K562 (cell line): ENCODE data around the gene S1PR1. TPM values are rescaled to one million over a fixed set of nuclear protein-coding genes. Genes with fewer than 3 reads are reported as not detected.

Experiments
- C11orf30 ChIP-seq: fragments of 450-650 bp; IDR thresholded peaks from 2 replicates; pipeline ENCODE4 v1.6.1; 2016; ENCODE audit warnings: low read depth, mild to moderate bottlenecking
- CSDE1 ChIP-seq, 2 experiments: fragments of 450-650 bp; IDR thresholded peaks; 2 replicates each; pipeline ENCODE4 v1.6.1; 2016; ENCODE audit warnings: mild to moderate bottlenecking in 1 of 2
- CXXC5 ChIP-seq: fragments of 250-450 bp; sonication (Bioruptor Pico); IDR thresholded peaks from 2 replicates; pipeline ENCODE4 v1.8.0; 2022; ENCODE audit warnings: inconsistent platforms, mild to moderate bottlenecking, moderate library complexity
- DPF2 ChIP-seq: fragments of 450-650 bp; IDR thresholded peaks from 2 replicates; pipeline ENCODE4 v1.6.1; 2016
- EHMT2 ChIP-seq: fragments of 450-650 bp; IDR thresholded peaks from 2 replicates; pipeline ENCODE4 v1.6.1; 2018; ENCODE audit warnings: antibody characterized with exemption
- GABPB1 ChIP-seq: sonication (generic); formaldehyde crosslinking; IDR thresholded peaks from 2 replicates; pipeline ENCODE4 v1.8.0; 2022; ENCODE audit warnings: mild to moderate bottlenecking, missing genetic modification reagents
- GTF2A2 ChIP-seq: IDR thresholded peaks from 2 replicates; pipeline ENCODE4 v1.6.1; 2016; ENCODE audit warnings: mild to moderate bottlenecking, missing genetic modification characterization, missing compliant biosample characterization
- HNRNPLL ChIP-seq: fragments of 200-400 bp; formaldehyde crosslinking; IDR thresholded peaks from 2 replicates; pipeline ENCODE4 v1.6.1; 2017; ENCODE audit warnings: low read length, low read depth, mild to moderate bottlenecking; ENCODE audit not compliant: poor library complexity, severe bottlenecking
- KLF10 ChIP-seq: fragments of 250-450 bp; sonication (Bioruptor Pico); IDR thresholded peaks from 2 replicates; pipeline ENCODE4 v1.6.1; 2021; ENCODE audit warnings: matching md5 sums
- MBD2 ChIP-seq: sonication (generic); IDR thresholded peaks from 2 replicates; pipeline ENCODE4 v1.6.1; 2016; ENCODE audit warnings: low read depth, borderline replicate concordance
- MTA1 ChIP-seq: fragments of 450-650 bp; IDR thresholded peaks from 2 replicates; pipeline ENCODE4 v1.6.1; 2017; ENCODE audit warnings: borderline replicate concordance
- NCOR1 ChIP-seq: fragments of 450-650 bp; IDR thresholded peaks from 2 replicates; pipeline ENCODE4 v1.6.1; 2016; ENCODE audit warnings: mild to moderate bottlenecking, moderate library complexity
- NR2C1 ChIP-seq, 2 experiments: fragments of 450-650 bp; IDR thresholded peaks; 2 replicates each; pipeline ENCODE4 v1.6.1; 2017; ENCODE audit warnings: mild to moderate bottlenecking in 2 of 2, antibody characterized with exemption in 1 of 2, inconsistent platforms in 1 of 2, missing compliant biosample characterization in 1 of 2, missing genetic modification characterization in 1 of 2
- PCBP1 ChIP-seq: fragments of 200-400 bp; formaldehyde crosslinking; IDR thresholded peaks from 2 replicates; pipeline ENCODE4 v1.6.1; 2018; ENCODE audit warnings: mild to moderate bottlenecking, low read depth, low read length; ENCODE audit not compliant: poor library complexity, severe bottlenecking
- ZNF134 ChIP-seq: fragments of 250-450 bp; sonication (Bioruptor Pico); conservative IDR thresholded peaks from 2 replicates; pipeline ENCODE4 v1.4.0; 2020
- ZNF778 ChIP-seq: fragments of 450-650 bp; formaldehyde crosslinking; IDR thresholded peaks from 2 replicates; pipeline ENCODE4 v1.4.0; 2020; ENCODE audit warnings: mild to moderate bottlenecking, moderate library complexity
- polyA plus RNA-seq, 8 experiments: library from polyadenylated mRNA; depleted of rRNA in 4 of 8; stranded (reverse) in 5 of 8; unstranded in 3 of 8; fragments of >200 nt; fragmentation: Nextera tagmentation in 2 of 8; fragmentation: Illumina TruSeq in 1 of 8; extraction: Ambion mirVana in 2 of 8; extraction: Trizol in 1 of 8; gene quantifications; 2 replicates each; pipeline versions ENCODE4 v1.2.1 to v1.2.3, GENCODE V29; 2011 to 2014; ENCODE audit warnings: inconsistent platforms in 1 of 8, missing spikeins in 1 of 8
- total RNA-seq, 7 experiments: library from RNA; depleted of rRNA in 6 of 7; stranded (reverse); fragments of >200 nt in 6 of 7; fragmentation: Illumina TruSeq in 2 of 7; extraction: Trizol in 2 of 7; gene quantifications; 2 replicates each; pipeline versions ENCODE4 v1.2.1 to v1.2.3, GENCODE V29; 2011 to 2021; ENCODE audit warnings: low replicate concordance in 1 of 7
- TF ChIP-seq, protein P1 (sequence below): fragments of 450-650 bp; IDR thresholded peaks from 2 replicates; pipeline ENCODE4 v1.6.1; 2016; ENCODE audit warnings: low read depth, mild to moderate bottlenecking, moderate library complexity
- TF ChIP-seq, protein P2 (sequence below): sonication (generic); formaldehyde crosslinking; IDR thresholded peaks from 2 replicates; pipeline ENCODE4 v1.8.1; 2023; ENCODE audit warnings: mild to moderate bottlenecking, missing genetic modification reagents
- TF ChIP-seq, protein P3 (sequence below): sonication (generic); formaldehyde crosslinking; IDR thresholded peaks from 2 replicates; pipeline ENCODE4 v1.8.0; 2022; ENCODE audit warnings: missing genetic modification reagents, mild to moderate bottlenecking, borderline replicate concordance
- TF ChIP-seq, protein P4 (sequence below): sonication (generic); formaldehyde crosslinking; IDR thresholded peaks from 2 replicates; pipeline ENCODE4 v1.8.0; 2022; ENCODE audit warnings: mild to moderate bottlenecking, missing genetic modification reagents
- TF ChIP-seq, protein P5 (sequence below): fragments of 450-650 bp; IDR thresholded peaks from 2 replicates; pipeline ENCODE4 v1.6.1; 2017; ENCODE audit warnings: antibody characterized with exemption

The S1PR1 gene
- total and polyA plus RNA-seq, 9 of the 15 experiments (the other 6 are each of a cell fraction or from before 2014, with no cell fraction given), result 0.22 to 1.2 (median 0.43) TPM

DNA sequence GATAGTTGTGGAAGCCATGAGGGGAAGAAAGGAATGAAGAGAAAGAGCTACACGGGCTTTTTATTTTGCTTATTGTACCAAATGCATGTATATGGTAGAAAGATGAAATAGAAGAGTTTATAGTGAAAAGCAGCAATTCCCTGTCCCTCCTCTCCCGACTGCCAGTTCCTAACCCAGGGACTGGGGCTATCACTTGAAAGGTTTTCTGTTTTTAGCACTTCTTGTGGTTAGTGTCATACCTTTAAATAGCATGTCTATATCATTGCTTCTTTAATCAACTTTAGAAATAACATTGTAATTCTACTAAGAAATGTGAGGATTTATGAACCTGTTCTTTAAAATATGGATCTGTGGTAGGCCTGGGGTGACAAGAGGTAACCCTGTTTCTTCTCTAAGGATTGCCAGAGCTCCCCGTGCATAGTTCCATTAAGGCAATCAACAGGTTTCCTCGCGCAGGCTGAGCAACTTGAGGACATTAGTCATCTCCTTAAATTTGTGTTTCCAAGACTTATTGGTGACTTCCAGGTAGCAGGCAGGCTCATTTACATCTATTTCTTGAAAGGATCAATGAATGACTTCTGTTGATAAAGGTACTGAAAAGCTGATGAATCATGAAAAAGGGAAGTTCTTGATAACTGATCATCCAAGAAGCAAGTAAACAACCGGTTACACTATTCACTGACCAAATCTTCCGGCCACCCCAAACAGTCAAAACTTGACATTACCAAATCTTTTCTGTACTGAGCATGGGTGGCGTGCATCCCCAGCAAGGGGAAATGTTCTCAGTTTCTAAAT lies 37.8 kb upstream of the S1PR1 start (continued):
- TF ChIP-seq NR2C1 (IDR thresholded peaks at IDR 0.05), result no peak
- no peak for TF ChIP-seq NR2C1 (tag; IDR thresholded peaks at IDR 0.05)
- TF ChIP-seq, protein P1, sequence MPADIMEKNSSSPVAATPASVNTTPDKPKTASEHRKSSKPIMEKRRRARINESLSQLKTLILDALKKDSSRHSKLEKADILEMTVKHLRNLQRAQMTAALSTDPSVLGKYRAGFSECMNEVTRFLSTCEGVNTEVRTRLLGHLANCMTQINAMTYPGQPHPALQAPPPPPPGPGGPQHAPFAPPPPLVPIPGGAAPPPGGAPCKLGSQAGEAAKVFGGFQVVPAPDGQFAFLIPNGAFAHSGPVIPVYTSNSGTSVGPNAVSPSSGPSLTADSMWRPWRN, result no peak
- TF ChIP-seq PCBP1, result no peak
- no peak for TF ChIP-seq HNRNPLL
- TF ChIP-seq, protein P2, sequence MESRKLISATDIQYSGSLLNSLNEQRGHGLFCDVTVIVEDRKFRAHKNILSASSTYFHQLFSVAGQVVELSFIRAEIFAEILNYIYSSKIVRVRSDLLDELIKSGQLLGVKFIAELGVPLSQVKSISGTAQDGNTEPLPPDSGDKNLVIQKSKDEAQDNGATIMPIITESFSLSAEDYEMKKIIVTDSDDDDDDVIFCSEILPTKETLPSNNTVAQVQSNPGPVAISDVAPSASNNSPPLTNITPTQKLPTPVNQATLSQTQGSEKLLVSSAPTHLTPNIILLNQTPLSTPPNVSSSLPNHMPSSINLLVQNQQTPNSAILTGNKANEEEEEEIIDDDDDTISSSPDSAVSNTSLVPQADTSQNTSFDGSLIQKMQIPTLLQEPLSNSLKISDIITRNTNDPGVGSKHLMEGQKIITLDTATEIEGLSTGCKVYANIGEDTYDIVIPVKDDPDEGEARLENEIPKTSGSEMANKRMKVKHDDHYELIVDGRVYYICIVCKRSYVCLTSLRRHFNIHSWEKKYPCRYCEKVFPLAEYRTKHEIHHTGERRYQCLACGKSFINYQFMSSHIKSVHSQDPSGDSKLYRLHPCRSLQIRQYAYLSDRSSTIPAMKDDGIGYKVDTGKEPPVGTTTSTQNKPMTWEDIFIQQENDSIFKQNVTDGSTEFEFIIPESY (CRISPR knock-in tag), result no peak
- 0 out of 2 replicates have a peak, but pooled peaks have one; percentile 22 for TF ChIP-seq CXXC5
- TF ChIP-seq DPF2, result 0 out of 2 replicates have a peak, but pooled peaks have one; percentile 35
- no peak for TF ChIP-seq GTF2A2 (tag)
- no peak for TF ChIP-seq MTA1
- TF ChIP-seq ZNF134 (CRISPR knock-in tag), result no peak
- TF ChIP-seq EHMT2, result no peak
- no peak for TF ChIP-seq CSDE1 (IDR thresholded peaks at IDR 0.05)
- TF ChIP-seq KLF10 (CRISPR knock-in tag), result no peak
- TF ChIP-seq, protein P3, sequence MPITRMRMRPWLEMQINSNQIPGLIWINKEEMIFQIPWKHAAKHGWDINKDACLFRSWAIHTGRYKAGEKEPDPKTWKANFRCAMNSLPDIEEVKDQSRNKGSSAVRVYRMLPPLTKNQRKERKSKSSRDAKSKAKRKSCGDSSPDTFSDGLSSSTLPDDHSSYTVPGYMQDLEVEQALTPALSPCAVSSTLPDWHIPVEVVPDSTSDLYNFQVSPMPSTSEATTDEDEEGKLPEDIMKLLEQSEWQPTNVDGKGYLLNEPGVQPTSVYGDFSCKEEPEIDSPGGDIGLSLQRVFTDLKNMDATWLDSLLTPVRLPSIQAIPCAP (CRISPR knock-in tag), result no peak
- no peak for TF ChIP-seq MBD2
- 0 out of 2 replicates have a peak, but pooled peaks have one; percentile 20 for TF ChIP-seq GABPB1
- no peak for TF ChIP-seq ZNF778 (CRISPR knock-in tag)
- TF ChIP-seq NCOR1, result no peak
- TF ChIP-seq, protein P4, sequence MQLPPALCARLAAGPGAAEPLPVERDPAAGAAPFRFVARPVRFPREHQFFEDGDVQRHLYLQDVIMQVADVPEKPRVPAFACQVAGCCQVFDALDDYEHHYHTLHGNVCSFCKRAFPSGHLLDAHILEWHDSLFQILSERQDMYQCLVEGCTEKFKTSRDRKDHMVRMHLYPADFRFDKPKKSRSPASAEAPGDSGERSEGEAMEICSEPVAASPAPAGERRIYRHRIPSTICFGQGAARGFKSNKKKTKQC (CRISPR knock-in tag), result no peak
- peak; percentile 51; the same call in 1 of the 2 replicates for TF ChIP-seq C11orf30
- TF ChIP-seq, protein P5, sequence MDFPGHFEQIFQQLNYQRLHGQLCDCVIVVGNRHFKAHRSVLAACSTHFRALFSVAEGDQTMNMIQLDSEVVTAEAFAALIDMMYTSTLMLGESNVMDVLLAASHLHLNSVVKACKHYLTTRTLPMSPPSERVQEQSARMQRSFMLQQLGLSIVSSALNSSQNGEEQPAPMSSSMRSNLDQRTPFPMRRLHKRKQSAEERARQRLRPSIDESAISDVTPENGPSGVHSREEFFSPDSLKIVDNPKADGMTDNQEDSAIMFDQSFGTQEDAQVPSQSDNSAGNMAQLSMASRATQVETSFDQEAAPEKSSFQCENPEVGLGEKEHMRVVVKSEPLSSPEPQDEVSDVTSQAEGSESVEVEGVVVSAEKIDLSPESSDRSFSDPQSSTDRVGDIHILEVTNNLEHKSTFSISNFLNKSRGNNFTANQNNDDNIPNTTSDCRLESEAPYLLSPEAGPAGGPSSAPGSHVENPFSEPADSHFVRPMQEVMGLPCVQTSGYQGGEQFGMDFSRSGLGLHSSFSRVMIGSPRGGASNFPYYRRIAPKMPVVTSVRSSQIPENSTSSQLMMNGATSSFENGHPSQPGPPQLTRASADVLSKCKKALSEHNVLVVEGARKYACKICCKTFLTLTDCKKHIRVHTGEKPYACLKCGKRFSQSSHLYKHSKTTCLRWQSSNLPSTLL, result no peak
